Hepatocyte (in vitro differentiated cells): ENCODE data around the gene CSTPP1. TPM values are rescaled to one million over a fixed set of nuclear protein-coding genes. Genes with fewer than 3 reads are reported as not detected.

Experiments used
- DNase-seq: peaks from one replicate; pipeline ENCODE4 v3.0.0-alpha.2; 2016; ENCODE audit warnings: low spot score
- H2AFZ ChIP-seq: fragments of 200-600 bp; sonication (generic); 2 replicates; pipeline ENCODE4 v1.6.0; 2016; ENCODE audit warnings: antibody characterized with exemption, mild to moderate bottlenecking
- H3K27ac ChIP-seq: fragments of 200-600 bp; sonication (generic); 2 replicates; pipeline ENCODE4 v1.5.1; 2016; ENCODE audit warnings: mild to moderate bottlenecking
- H3K27me3 ChIP-seq: fragments of 200-600 bp; sonication (generic); 2 replicates; pipeline ENCODE4 v1.6.1; 2016
- H3K36me3 ChIP-seq: fragments of 200-600 bp; sonication (generic); replicated peaks from 2 replicates; pipeline ENCODE4 v1.5.1; 2016; ENCODE audit warnings: low read depth; ENCODE audit not compliant: insufficient read depth
- H3K4me1 ChIP-seq: fragments of 200-600 bp; sonication (generic); 2 replicates; pipeline ENCODE4 v1.5.1; 2016; ENCODE audit warnings: mild to moderate bottlenecking, moderate library complexity; ENCODE audit not compliant: insufficient read depth
- H3K4me2 ChIP-seq: fragments of 200-600 bp; sonication (generic); 2 replicates; pipeline ENCODE4 v1.6.0; 2016
- H3K4me3 ChIP-seq: fragments of 200-600 bp; sonication (generic); 2 replicates; pipeline ENCODE4 v1.5.1; 2016; ENCODE audit warnings: mild to moderate bottlenecking
- H3K79me2 ChIP-seq: fragments of 200-600 bp; sonication (generic); 2 replicates; pipeline ENCODE4 v1.6.0; 2017; ENCODE audit warnings: mild to moderate bottlenecking
- H3K9me2 ChIP-seq: fragments of 200-600 bp; sonication (generic); replicated peaks from 2 replicates; pipeline ENCODE4 v1.6.0; 2017; ENCODE audit warnings: mild to moderate bottlenecking; ENCODE audit not compliant: insufficient read depth
- H3K9me3 ChIP-seq: fragments of 200-600 bp; sonication (generic); 2 replicates; pipeline ENCODE4 v1.5.1; 2016; ENCODE audit warnings: low read depth, mild to moderate bottlenecking
- H4K20me1 ChIP-seq: fragments of 200-600 bp; sonication (generic); 2 replicates; pipeline ENCODE4 v1.6.0; 2016; ENCODE audit warnings: mild to moderate bottlenecking; ENCODE audit not compliant: insufficient read depth, poor library complexity, severe bottlenecking
- EZH2 ChIP-seq: fragments of 200-600 bp; sonication (generic); IDR thresholded peaks from 2 replicates; pipeline ENCODE4 v1.6.1; 2016; ENCODE audit warnings: antibody characterized with exemption, mild to moderate bottlenecking, borderline replicate concordance
- EZH2phosphoT487 ChIP-seq: fragments of 200-600 bp; sonication (generic); IDR thresholded peaks from one replicate; pipeline ENCODE4 v1.6.1; 2018; ENCODE audit warnings: antibody characterized with exemption, mild to moderate bottlenecking, low read depth, moderate library complexity; ENCODE audit not compliant: unreplicated experiment, severe bottlenecking
- WGBS: methylation state at CpG from one replicate; pipeline ENCODE4 v1.1.6; 2016; ENCODE audit warnings: low lambda C conversion rate; ENCODE audit errors: missing lambda C conversion rate; 5-methylcytosine and 5-hydroxymethylcytosine counted together
- polyA plus RNA-seq: library from polyadenylated mRNA; unstranded; fragments of >200 nt; fragmentation: Nextera tagmentation; extraction: Ambion mirVana; gene quantifications from 2 replicates; pipeline ENCODE4 v1.2.1, GENCODE V29; 2016
- total RNA-seq: library from RNA; depleted of rRNA; stranded (reverse); fragments of >200 nt; gene quantifications from 2 replicates; pipeline ENCODE4 v1.2.3, GENCODE V29; 2014
- TF ChIP-seq, protein P1 (sequence below): fragments of 200-600 bp; sonication (generic); IDR thresholded peaks from 2 replicates; pipeline ENCODE4 v1.5.1; 2016; ENCODE audit warnings: antibody characterized with exemption, mild to moderate bottlenecking; ENCODE audit not compliant: poor library complexity

Gene CSTPP1
- total and polyA plus RNA-seq, 2 experiments from 2014 or later = 23.0 to 44.3 TPM

- H3K36me3 ChIP-seq = no peaks in the 10 kb centered on the region
- H3K4me2 ChIP-seq = no peak overlapping the region
- no peak overlapping the region for H3K27ac ChIP-seq
- DNase-seq = no peak
- H3K4me3 ChIP-seq = no peak overlapping the region
- peaks cover 2% of the 10 kb centered on the region for H4K20me1 ChIP-seq
- H3K27me3 ChIP-seq = no peaks in the 10 kb centered on the region
- no peak overlapping the region for H2AFZ ChIP-seq
- no peaks in the 10 kb centered on the region for H3K9me2 ChIP-seq
- no peaks in the 10 kb centered on the region for H3K4me1 ChIP-seq
- 84% methylated on average over 4 of the region's 4 CpGs for WGBS
- peaks cover 12% of the 10 kb centered on the region for H3K79me2 ChIP-seq
- TF ChIP-seq, protein P1, sequence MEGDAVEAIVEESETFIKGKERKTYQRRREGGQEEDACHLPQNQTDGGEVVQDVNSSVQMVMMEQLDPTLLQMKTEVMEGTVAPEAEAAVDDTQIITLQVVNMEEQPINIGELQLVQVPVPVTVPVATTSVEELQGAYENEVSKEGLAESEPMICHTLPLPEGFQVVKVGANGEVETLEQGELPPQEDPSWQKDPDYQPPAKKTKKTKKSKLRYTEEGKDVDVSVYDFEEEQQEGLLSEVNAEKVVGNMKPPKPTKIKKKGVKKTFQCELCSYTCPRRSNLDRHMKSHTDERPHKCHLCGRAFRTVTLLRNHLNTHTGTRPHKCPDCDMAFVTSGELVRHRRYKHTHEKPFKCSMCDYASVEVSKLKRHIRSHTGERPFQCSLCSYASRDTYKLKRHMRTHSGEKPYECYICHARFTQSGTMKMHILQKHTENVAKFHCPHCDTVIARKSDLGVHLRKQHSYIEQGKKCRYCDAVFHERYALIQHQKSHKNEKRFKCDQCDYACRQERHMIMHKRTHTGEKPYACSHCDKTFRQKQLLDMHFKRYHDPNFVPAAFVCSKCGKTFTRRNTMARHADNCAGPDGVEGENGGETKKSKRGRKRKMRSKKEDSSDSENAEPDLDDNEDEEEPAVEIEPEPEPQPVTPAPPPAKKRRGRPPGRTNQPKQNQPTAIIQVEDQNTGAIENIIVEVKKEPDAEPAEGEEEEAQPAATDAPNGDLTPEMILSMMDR = no peak
- no peak for TF ChIP-seq EZH2phosphoT487
- TF ChIP-seq EZH2 = no peak
- no peaks in the 10 kb centered on the region for H3K9me3 ChIP-seq
Measured at GRCh38 chr11:47164321-47164720, 227.8 kb downstream of the CSTPP1 start.

DNA sequence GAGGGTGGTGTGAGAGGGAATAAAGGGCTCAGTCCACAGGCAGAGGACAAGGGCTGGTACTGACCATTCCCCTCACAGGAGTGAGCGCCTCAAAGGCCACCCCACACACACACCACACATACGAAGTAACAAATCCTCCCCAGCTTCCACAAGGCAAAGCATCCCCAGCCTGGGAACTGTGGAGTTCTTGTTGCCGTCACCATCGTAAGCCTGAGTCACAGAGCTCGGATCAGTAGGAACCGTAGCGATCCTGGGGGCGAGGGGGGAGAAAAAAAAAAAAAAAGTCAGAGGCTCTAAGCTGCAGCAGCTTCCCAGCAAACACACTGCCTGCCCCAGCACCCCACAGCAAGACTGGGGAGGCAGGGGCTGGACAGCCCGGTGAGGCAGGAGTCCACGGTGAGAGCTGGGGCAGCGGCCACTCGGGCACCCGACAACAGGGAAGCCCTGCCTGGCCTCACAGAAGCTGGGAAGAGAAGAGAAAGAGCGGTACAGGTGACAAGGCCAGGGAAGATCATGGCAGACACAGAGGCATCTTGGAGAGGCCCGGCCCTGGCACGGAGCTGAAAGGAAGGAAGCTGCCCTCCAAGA, 228.8 kb downstream of the CSTPP1 start:
- Histone ChIP-seq H3K27ac (no peak overlapping the region), H3K9me3 (no peaks in the 10 kb centered on the region), H3K9me2 (no peaks in the 10 kb centered on the region), H3K36me3 (no peaks in the 10 kb centered on the region), H3K4me1 (no peaks in the 10 kb centered on the region), H3K4me2 (no peak overlapping the region), H3K4me3 (no peak overlapping the region), H3K79me2 (peaks cover 20% of the 10 kb centered on the region), H4K20me1 (peaks cover 2% of the 10 kb centered on the region), H3K27me3 (no peaks in the 10 kb centered on the region), H2AFZ (no peak overlapping the region)
- WGBS = 94% methylated on average over 15 of the region's 16 CpGs
- TF ChIP-seq, protein P1 = no peak
- no peak for DNase-seq

- Histone ChIP-seq H3K4me3 (no peak overlapping the region), H4K20me1 (peaks cover 2% of the 10 kb centered on the region), H3K4me2 (no peak overlapping the region), H2AFZ (no peak overlapping the region), H3K36me3 (no peaks in the 10 kb centered on the region), H3K4me1 (no peaks in the 10 kb centered on the region), H3K79me2 (peaks cover 30% of the 10 kb centered on the region), H3K9me3 (no peaks in the 10 kb centered on the region), H3K27ac (no peak overlapping the region), H3K9me2 (no peaks in the 10 kb centered on the region), H3K27me3 (no peaks in the 10 kb centered on the region)
- TF ChIP-seq EZH2 (no peak), EZH2phosphoT487 (no peak)
- TF ChIP-seq, protein P1 = no peak
- WGBS = 85% methylated on average over 5 of the region's 5 CpGs
- DNase-seq = no peak
Measured at GRCh38 chr11:47166368-47166767, 229.8 kb downstream of the CSTPP1 start.
